Left colon (tissue), 2 donors: Measurements from ENCODE around the gene CRIM1. TPM values are rescaled to one million over a fixed set of nuclear protein-coding genes. Genes with fewer than 3 reads are reported as not detected.

ENCODE experiments used
- ATAC-seq: fragments of 200-7000 bp; cut with Tn5 transposase; one replicate; pipeline ENCODE4 v1.9.1; 2020; ENCODE audit warnings: mild to moderate bottlenecking, moderate library complexity
- DNase-seq, 2 donors: peaks; one replicate each; pipeline ENCODE4 v3.0.0-alpha.2; 2020
- intact Hi-C, 2 donors: fragments of 100-400 bp; cut with DNase I in 1 of 2; cut with micrococcal nuclease in 1 of 2; formaldehyde crosslinking; loops; one replicate each; pipeline versions ENCODE4 v1.11.2 to v1.14.0; 2022; cut with DNase I, micrococcal nuclease
- total RNA-seq, 2 donors: library from RNA; stranded (reverse); fragmentation: NEBNext Ultra II Directional; extraction: Animal tissue kit (Norgen Biotek cat#: 25700); gene quantifications; one replicate each; pipeline ENCODE4 v1.2.1, GENCODE V29; 2021
- donor health status: DM: no; HTN: no; CAD: no.
- donor health status: DM: yes; HTN: yes; CAD: no.

CRIM1 gene
- total RNA-seq, 2 donors from 2014 or later = 67.7 to 105 TPM

GRCh38 chr2:36487947-36488346 lies 132.4 kb downstream of the CRIM1 start:
- intact Hi-C loops = no loop called here
- ATAC-seq = no peak

GRCh38 chr2:36489281-36489680 lies 133.7 kb downstream of the CRIM1 start:
- ATAC-seq (no peak), DNase-seq (no peak)
- intact Hi-C loops = no loop called here

More at GRCh38 chr2:36487947-36488346, 132.4 kb downstream of the CRIM1 start:
- DNase-seq = no peak

GRCh38 chr2:36490749-36491148 lies 135.2 kb downstream of the CRIM1 start:
- ATAC-seq (no peak), DNase-seq (no peak)
- intact Hi-C loops = no loop called here

- DNase-seq = no peak
- intact Hi-C loops = no loop called here
- ATAC-seq = no peak
These were observed 136.8 kb downstream of the CRIM1 start for GRCh38 chr2:36492216-36492945.

GRCh38 chr2:36493306-36493705 lies 137.7 kb downstream of the CRIM1 start:
- ATAC-seq (peak; percentile 15), DNase-seq (no peak)
- intact Hi-C loops = no loop called here

- intact Hi-C loops = no loop called here
- ATAC-seq (no peak), DNase-seq (no peak)
These were observed 142.1 kb downstream of the CRIM1 start for GRCh38 chr2:36497570-36498163.

- no peak for ATAC-seq
- intact Hi-C loops = no loop called here
- DNase-seq = no peak
These were observed 143.7 kb downstream of the CRIM1 start for GRCh38 chr2:36499128-36499820.

- intact Hi-C loops = no loop called here
- DNase-seq = no peak
- ATAC-seq = no peak
These were observed 144.5 kb downstream of the CRIM1 start for GRCh38 chr2:36500072-36500471.

GRCh38 chr2:36502081-36502480 lies 146.5 kb downstream of the CRIM1 start:
- intact Hi-C loops = no loop called here
- ATAC-seq (no peak), DNase-seq (no peak)

GRCh38 chr2:36507408-36507812 lies 151.8 kb downstream of the CRIM1 start:
- DNase-seq = peak; percentile 36 to 49
- peak; percentile 89 for ATAC-seq
- intact Hi-C loops = loop anchor here in 1 of 2 donors (5.0 kb wide), 1 partner anchor 155 kb away; no protein-coding TSS in a partner anchor

- DNase-seq (no peak), ATAC-seq (no peak)
- intact Hi-C loops = loop anchor here in 1 of 2 donors (5.0 kb wide), 1 partner anchor 157 kb away; no protein-coding TSS in a partner anchor
These were observed 153.5 kb downstream of the CRIM1 start for GRCh38 chr2:36509075-36509474.

- intact Hi-C loops = no loop called here
- DNase-seq (no peak), ATAC-seq (peak; percentile 17)
These were observed 156.5 kb downstream of the CRIM1 start for GRCh38 chr2:36511858-36512603.

- ATAC-seq (no peak), DNase-seq (no peak)
- intact Hi-C loops = no loop called here
These were observed 157.1 kb downstream of the CRIM1 start for GRCh38 chr2:36512705-36513104.

- intact Hi-C loops = no loop called here
- ATAC-seq = no peak
- DNase-seq = no peak
These were observed 158.1 kb downstream of the CRIM1 start for GRCh38 chr2:36513661-36514060.

- ATAC-seq = no peak
- intact Hi-C loops = no loop called here
- DNase-seq = no peak
These were observed 160.0 kb downstream of the CRIM1 start for GRCh38 chr2:36515538-36515937.

- DNase-seq (no peak), ATAC-seq (no peak)
- intact Hi-C loops = no loop called here
These were observed 160.7 kb downstream of the CRIM1 start for GRCh38 chr2:36516136-36516870.

GRCh38 chr2:36520431-36520830 lies 164.9 kb downstream of the CRIM1 start:
- DNase-seq = no peak
- no peak for ATAC-seq
- intact Hi-C loops = no loop called here

GRCh38 chr2:36523153-36523552 lies 167.6 kb downstream of the CRIM1 start:
- ATAC-seq (no peak), DNase-seq (no peak)
- intact Hi-C loops = no loop called here

- ATAC-seq (no peak), DNase-seq (no peak)
- intact Hi-C loops = no loop called here
These were observed 169.7 kb downstream of the CRIM1 start for GRCh38 chr2:36525245-36525644.
